IMR-90 (cell line): ENCODE results near the gene APOBR. TPM values are rescaled to one million over a fixed set of nuclear protein-coding genes. Genes with fewer than 3 reads are reported as not detected.

Experiments
- ATAC-seq: fragments of 200-7000 bp; cut with Tn5 transposase; 2 replicates; pipeline ENCODE4 v1.9.1; 2020; ENCODE audit warnings: low read depth, mild to moderate bottlenecking, moderate library complexity
- BruUV-seq: library from RNA; stranded (reverse); fragments of 400-500 nt; replicated peaks from 2 replicates; lab custom pipeline; 2021; lab: Mats Ljungman, UMichigan
- CTCF ChIA-PET: fragments of 300-600 bp; formaldehyde crosslinking; extraction: SDS; loops from one replicate; lab custom pipeline; 2021; ENCODE audit warnings: antibody characterized with exemption; lab: Yijun Ruan, JAX
- POLR2A ChIA-PET: fragments of 300-600 bp; sonication (Branson Sonifier 250); formaldehyde crosslinking; loops from one replicate; lab custom pipeline; 2022; ENCODE audit warnings: antibody characterized with exemption; ENCODE audit not compliant: unreplicated experiment; lab: Charles Lee
- DNase-seq: peaks from one replicate; pipeline ENCODE4 v3.0.0; 2013
- H2AFZ ChIP-seq: replicated peaks from 2 replicates; pipeline ENCODE3; 2013; ENCODE audit warnings: low read length, mild to moderate bottlenecking; ENCODE audit not compliant: poor library complexity
- H2AK5ac ChIP-seq: 2 replicates; pipeline ENCODE4 v1.6.1; 2013; ENCODE audit warnings: low read depth, low read length, inconsistent platforms
- H2AK9ac ChIP-seq: replicated peaks from 2 replicates; pipeline ENCODE3; 2013; ENCODE audit warnings: mild to moderate bottlenecking, low read depth, low read length, moderate library complexity; ENCODE audit not compliant: poor library complexity
- H2BK120ac ChIP-seq: 2 replicates; pipeline ENCODE4 v1.6.1; 2013; ENCODE audit warnings: low read depth, low read length, inconsistent platforms
- H2BK15ac ChIP-seq: 3 replicates; pipeline ENCODE4 v1.6.1; 2013; ENCODE audit warnings: low read depth, low read length, inconsistent platforms
- H2BK20ac ChIP-seq: 2 replicates; pipeline ENCODE4 v1.6.1; 2013; ENCODE audit warnings: low read depth, mild to moderate bottlenecking, inconsistent platforms, low read length, moderate library complexity
- H2BK5ac ChIP-seq: 2 replicates; pipeline ENCODE4 v1.6.1; 2013; ENCODE audit warnings: mild to moderate bottlenecking, low read depth, low read length, inconsistent platforms; ENCODE audit not compliant: poor library complexity, severe bottlenecking
- H3K14ac ChIP-seq: replicated peaks from 2 replicates; pipeline ENCODE4 v1.6.1; 2013; ENCODE audit warnings: low read depth, low read length, inconsistent platforms
- H3K18ac ChIP-seq: 2 replicates; pipeline ENCODE4 v1.6.1; 2013; ENCODE audit warnings: low read depth, low read length, control low read depth
- H3K23ac ChIP-seq: 2 replicates; pipeline ENCODE4 v1.6.1; 2013; ENCODE audit warnings: low read depth, low read length, inconsistent platforms
- H3K27ac ChIP-seq: 2 replicates; pipeline ENCODE4 v1.5.1; 2013; ENCODE audit warnings: mild to moderate bottlenecking, control low read depth, low read length; ENCODE audit not compliant: insufficient read depth
- H3K27me3 ChIP-seq: 2 replicates; pipeline ENCODE4 v1.6.1; 2013; ENCODE audit warnings: low read length; ENCODE audit not compliant: control insufficient read depth, insufficient read depth
- H3K36me3 ChIP-seq: 2 replicates; pipeline ENCODE4 v1.6.1; 2013; ENCODE audit warnings: low read length, mixed read lengths; ENCODE audit not compliant: control insufficient read depth, insufficient read depth
- H3K4ac ChIP-seq: 2 replicates; pipeline ENCODE4 v1.6.1; 2013; ENCODE audit warnings: low read depth, low read length, inconsistent platforms
- H3K4me1 ChIP-seq: 2 replicates; pipeline ENCODE4 v1.6.1; 2013; ENCODE audit warnings: low read length, mixed read lengths; ENCODE audit not compliant: control insufficient read depth, insufficient read depth
- H3K4me2 ChIP-seq: 2 replicates; pipeline ENCODE4 v1.6.1; 2013; ENCODE audit warnings: low read depth, mild to moderate bottlenecking, control low read depth, low read length, moderate library complexity
- H3K4me3 ChIP-seq: 2 replicates; pipeline ENCODE4 v1.5.1; 2013; ENCODE audit warnings: low read depth, mild to moderate bottlenecking, control low read depth, low read length, moderate library complexity; ENCODE audit not compliant: insufficient read depth
- H3K56ac ChIP-seq: 2 replicates; pipeline ENCODE4 v1.6.1; 2013; ENCODE audit warnings: low read length, inconsistent platforms; ENCODE audit not compliant: insufficient read depth; ENCODE audit errors: extremely low read depth
- H3K79me1 ChIP-seq, 2 experiments: 2 replicates each; pipeline ENCODE4 v1.6.1; 2013; ENCODE audit warnings: low read length in 2 of 2, inconsistent platforms in 1 of 2, low read depth in 1 of 2
- H3K9ac ChIP-seq: 2 replicates; pipeline ENCODE4 v1.6.1; 2013; ENCODE audit warnings: low read depth, low read length, control low read depth
- H3K9me1 ChIP-seq: 2 replicates; pipeline ENCODE4 v1.6.1; 2013; ENCODE audit warnings: low read length, inconsistent platforms; ENCODE audit not compliant: insufficient read depth
- H3K9me3 ChIP-seq: 2 replicates; pipeline ENCODE4 v1.6.1; 2013; ENCODE audit warnings: low read length; ENCODE audit not compliant: control insufficient read depth, insufficient read depth
- H4K20me1 ChIP-seq: 2 replicates; pipeline ENCODE4 v1.6.1; 2013; ENCODE audit warnings: low read length, inconsistent platforms; ENCODE audit not compliant: insufficient read depth
- H4K5ac ChIP-seq: 2 replicates; pipeline ENCODE4 v1.6.1; 2013; ENCODE audit warnings: mild to moderate bottlenecking, low read depth, low read length, control low read depth
- H4K8ac ChIP-seq, 2 experiments: 2 replicates each; pipeline ENCODE4 v1.6.1; 2013; ENCODE audit warnings: low read depth in 2 of 2, low read length in 2 of 2, control low read depth in 1 of 2, inconsistent platforms in 1 of 2
- H4K91ac ChIP-seq: 2 replicates; pipeline ENCODE4 v1.6.1; 2013; ENCODE audit warnings: low read depth, low read length, inconsistent platforms; ENCODE audit not compliant: insufficient read depth
- BHLHE40 ChIP-seq: fragments of 150-350 bp; IDR thresholded peaks from 2 replicates; pipeline ENCODE4 v1.6.1; 2016; ENCODE audit warnings: mild to moderate bottlenecking, low read depth, low read length
- CEBPB ChIP-seq: IDR thresholded peaks from 2 replicates; pipeline ENCODE4 v1.6.1; 2012; ENCODE audit warnings: low read depth, low read length, improper control_type of control experiment
- CHD1 ChIP-seq: IDR thresholded peaks from 2 replicates; pipeline ENCODE4 v1.6.1; 2012; ENCODE audit warnings: low read depth, low read length, improper control_type of control experiment
- CTCF ChIP-seq: conservative IDR thresholded peaks from 2 replicates; pipeline ENCODE4 v1.5.1; 2012; ENCODE audit warnings: mild to moderate bottlenecking, low read depth, low read length, improper control_type of control experiment
- ELK1 ChIP-seq: fragments of 150-350 bp; IDR thresholded peaks from 2 replicates; pipeline ENCODE4 v1.6.1; 2016; ENCODE audit warnings: low read depth, mild to moderate bottlenecking, low read length, moderate library complexity, borderline replicate concordance
- FOS ChIP-seq: fragments of 150-350 bp; IDR thresholded peaks from 2 replicates; pipeline ENCODE4 v1.6.1; 2016; ENCODE audit warnings: low read depth, low read length
- MAFK ChIP-seq: IDR thresholded peaks from 2 replicates; pipeline ENCODE4 v1.6.1; 2012; ENCODE audit warnings: low read depth, low read length, improper control_type of control experiment
- MAZ ChIP-seq: IDR thresholded peaks from 2 replicates; pipeline ENCODE4 v1.6.1; 2012; ENCODE audit warnings: low read depth, mild to moderate bottlenecking, low read length, improper control_type of control experiment, moderate library complexity, borderline replicate concordance
- MXI1 ChIP-seq: IDR thresholded peaks from 2 replicates; pipeline ENCODE4 v1.6.1; 2012; ENCODE audit warnings: low read depth, mild to moderate bottlenecking, low read length, moderate library complexity, borderline replicate concordance
- NFE2L2 ChIP-seq: fragments of 150-350 bp; IDR thresholded peaks from 2 replicates; pipeline ENCODE4 v1.6.1; 2016; ENCODE audit warnings: low read depth, mild to moderate bottlenecking, low read length
- POLR2A ChIP-seq: IDR thresholded peaks from 2 replicates; pipeline ENCODE4 v1.6.1; 2012; ENCODE audit warnings: mild to moderate bottlenecking, low read depth, low read length
- RAD21 ChIP-seq: IDR thresholded peaks from 2 replicates; pipeline ENCODE4 v1.6.1; 2012; ENCODE audit warnings: low read length, improper control_type of control experiment
- RCOR1 ChIP-seq: IDR thresholded peaks from 2 replicates; pipeline ENCODE4 v1.6.1; 2012; ENCODE audit warnings: mild to moderate bottlenecking, low read length, improper control_type of control experiment; ENCODE audit not compliant: insufficient replicate concordance
- RFX5 ChIP-seq: IDR thresholded peaks from 2 replicates; pipeline ENCODE4 v1.8.0; 2012; ENCODE audit warnings: low read depth, mild to moderate bottlenecking, low read length, moderate library complexity
- SMC3 ChIP-seq: fragments of 150-350 bp; IDR thresholded peaks from 2 replicates; pipeline ENCODE4 v1.6.1; 2016; ENCODE audit warnings: low read depth, mild to moderate bottlenecking, antibody characterized with exemption, low read length, moderate library complexity
- WGBS, 2 experiments: methylation state at CpG; one replicate each; pipeline versions ENCODE4 v1.1.5 to v1.1.7; 2013; ENCODE audit warnings: missing lambda C conversion rate in 2 of 2; ENCODE audit not compliant: insufficient read length in 1 of 2; ENCODE audit errors: extremely low coverage in 2 of 2; 5-methylcytosine and 5-hydroxymethylcytosine counted together
- dilution Hi-C: fragments of 300-500 bp; cut with HindIII; formaldehyde crosslinking; loops from one replicate; pipeline ENCODE4 v1.14.3; 2018; ENCODE audit warnings: low sequenced_read_pairs; ENCODE audit not compliant: unreplicated experiment
- in situ Hi-C: fragments of 300-500 bp; cut with MboI; formaldehyde crosslinking; loops from 3 replicates; pipeline ENCODE4 v1.14.3; 2019; ENCODE audit warnings: low sequenced_read_pairs, inconsistent platforms, mixed read lengths
- intact Hi-C: fragments of 100-400 bp; cut with micrococcal nuclease; formaldehyde crosslinking; loops from 2 replicates; pipeline ENCODE4 v1.10.0; 2022
- polyA plus RNA-seq, 3 experiments: library from polyadenylated mRNA; depleted of rRNA; stranded (reverse); fragments of >200 nt; gene quantifications; 2 replicates each; pipeline ENCODE4 v1.2.3, GENCODE V29; 2012; ENCODE audit warnings: low replicate concordance in 1 of 3
- total RNA-seq: library from RNA; depleted of rRNA; stranded (reverse); fragments of >200 nt; gene quantifications from 2 replicates; pipeline ENCODE4 v1.2.3, GENCODE V29; 2012
- TF ChIP-seq, protein P1 (sequence below): fragments of 150-350 bp; IDR thresholded peaks from 2 replicates; pipeline ENCODE4 v1.6.1; 2017; ENCODE audit warnings: mild to moderate bottlenecking, antibody characterized with exemption, low read length, low read depth

Gene APOBR
- total and polyA plus RNA-seq, 2 of the 4 experiments (the other 2 are of a cell fraction), result not detected

DNA sequence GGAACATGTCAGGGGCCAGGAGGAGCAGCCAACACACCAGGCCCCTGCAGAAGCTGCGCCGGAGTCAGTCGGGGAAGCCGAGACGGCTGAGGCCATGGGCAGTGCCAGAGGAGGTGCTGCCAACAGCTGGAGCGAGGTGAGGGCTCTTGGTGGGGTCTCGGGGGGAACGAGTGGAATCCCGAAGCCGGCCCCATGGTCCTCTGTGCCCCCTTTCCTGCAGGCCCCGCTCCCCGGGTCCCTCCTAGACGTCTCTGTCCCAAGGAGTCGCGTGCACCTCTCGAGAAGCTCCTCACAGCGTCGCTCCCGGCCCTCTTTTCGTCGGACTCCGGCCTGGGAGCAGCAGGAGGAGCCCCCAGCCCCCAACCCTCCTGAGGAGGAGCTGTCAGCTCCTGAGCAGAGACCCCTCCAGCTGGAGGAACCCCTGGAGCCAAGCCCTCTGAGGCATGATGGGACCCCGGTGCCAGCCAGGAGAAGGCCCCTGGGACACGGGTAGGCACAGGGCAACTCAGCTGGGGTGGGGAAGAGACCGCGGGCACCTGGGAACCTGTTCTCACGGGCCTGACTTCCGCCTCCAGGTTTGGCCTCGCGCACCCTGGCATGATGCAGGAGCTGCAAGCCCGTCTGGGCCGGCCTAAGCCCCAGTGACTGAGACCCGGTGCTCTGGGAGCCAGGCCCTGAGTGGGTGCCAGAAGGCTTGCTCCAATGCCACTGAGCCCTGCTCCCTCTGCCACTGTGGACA lies 3.6 kb downstream of the APOBR start:
- Histone ChIP-seq H2BK120ac (no peak overlapping the region), H3K9me3 (no peaks in the 10 kb centered on the region), H4K91ac (no peak overlapping the region), H2AK5ac (no peak overlapping the region), H3K27ac (no peak overlapping the region), H2AFZ (no peak overlapping the region), H3K4me2 (no peak overlapping the region), H3K4me3 (no peak overlapping the region), H4K5ac (no peak overlapping the region), H2BK15ac (no peak overlapping the region), H3K9me1 (peaks cover 4% of the 10 kb centered on the region; the same call in 1 of the 2 replicates), H3K4me1 (no peaks in the 10 kb centered on the region), H2BK20ac (no peak overlapping the region), H2AK9ac (no peak overlapping the region), H3K9ac (no peak overlapping the region), H3K79me1 (no peaks in the 10 kb centered on the region), H4K8ac (no peak overlapping the region), H3K23ac (no peak overlapping the region), H3K36me3 (no peaks in the 10 kb centered on the region), H3K27me3 (peaks cover 26% of the 10 kb centered on the region), H4K20me1 (no peaks in the 10 kb centered on the region), H3K14ac (no peak overlapping the region), H3K18ac (no peak overlapping the region), H3K56ac (no peak overlapping the region), H2BK5ac (no peak overlapping the region), H3K4ac (no peak overlapping the region)
- WGBS, 2 experiments, result 68% methylated on average over 5 of the region's 33 CpGs; no CpG with 5 or more reads in 1 of the 2 experiments
- TF ChIP-seq MAZ, result no peak
- TF ChIP-seq ELK1, result no peak
- TF ChIP-seq NFE2L2, result no peak
- no peak for TF ChIP-seq MAFK
- TF ChIP-seq, protein P1, sequence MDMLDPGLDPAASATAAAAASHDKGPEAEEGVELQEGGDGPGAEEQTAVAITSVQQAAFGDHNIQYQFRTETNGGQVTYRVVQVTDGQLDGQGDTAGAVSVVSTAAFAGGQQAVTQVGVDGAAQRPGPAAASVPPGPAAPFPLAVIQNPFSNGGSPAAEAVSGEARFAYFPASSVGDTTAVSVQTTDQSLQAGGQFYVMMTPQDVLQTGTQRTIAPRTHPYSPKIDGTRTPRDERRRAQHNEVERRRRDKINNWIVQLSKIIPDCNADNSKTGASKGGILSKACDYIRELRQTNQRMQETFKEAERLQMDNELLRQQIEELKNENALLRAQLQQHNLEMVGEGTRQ, result no peak
- TF ChIP-seq BHLHE40, result no peak
- TF ChIP-seq RCOR1, result no peak
- no peak for TF ChIP-seq RAD21
- no peak for TF ChIP-seq FOS
- TF ChIP-seq RFX5, result no peak
- TF ChIP-seq CEBPB, result no peak
- TF ChIP-seq SMC3, result no peak
- TF ChIP-seq CTCF, result no peak
- TF ChIP-seq CHD1, result no peak
- TF ChIP-seq MXI1, result no peak
- TF ChIP-seq POLR2A, result no peak
- in situ Hi-C loops (no loop called here), dilution Hi-C loops (no loop called here), intact Hi-C loops (no loop called here)
- no peak for DNase-seq
- ChIA-PET POLR2A (no interaction called here), CTCF (no interaction called here)
- ATAC-seq, result no peak
- BruUV-seq, result no TSS peak
